Measurements from ENCODE around the gene ZNF407.

Gene ZNF407

DNA sequence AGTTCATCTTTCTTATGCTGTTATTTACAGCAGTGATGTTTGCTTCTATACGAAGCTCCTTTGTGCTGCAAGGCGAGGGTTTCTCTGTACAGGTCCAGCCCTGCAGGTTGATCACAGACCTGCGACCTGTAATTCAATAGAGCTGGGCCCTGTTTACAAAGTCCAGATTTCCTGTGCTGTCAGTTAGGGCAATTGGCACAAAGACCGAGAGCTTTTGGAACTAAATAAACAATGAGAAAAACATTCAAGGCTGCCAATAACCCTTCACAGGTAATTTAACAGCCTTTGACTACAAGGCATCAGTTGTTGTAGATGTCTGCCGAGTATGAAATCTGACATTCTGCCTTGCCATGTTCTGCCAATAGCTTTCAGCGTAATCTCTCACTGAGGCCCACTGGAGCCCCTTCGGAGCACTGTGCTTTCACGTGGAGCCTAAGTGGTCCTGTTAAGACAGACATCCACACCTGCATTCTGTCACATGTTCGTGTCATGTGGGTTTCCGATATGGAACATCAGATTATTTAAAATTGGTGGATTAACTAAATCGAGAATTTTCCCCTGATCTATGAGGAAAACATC lies 378.8 kb downstream of the ZNF407 start:
- DNase-seq (ENCODE audit: low read depth), result no peak

DNA sequence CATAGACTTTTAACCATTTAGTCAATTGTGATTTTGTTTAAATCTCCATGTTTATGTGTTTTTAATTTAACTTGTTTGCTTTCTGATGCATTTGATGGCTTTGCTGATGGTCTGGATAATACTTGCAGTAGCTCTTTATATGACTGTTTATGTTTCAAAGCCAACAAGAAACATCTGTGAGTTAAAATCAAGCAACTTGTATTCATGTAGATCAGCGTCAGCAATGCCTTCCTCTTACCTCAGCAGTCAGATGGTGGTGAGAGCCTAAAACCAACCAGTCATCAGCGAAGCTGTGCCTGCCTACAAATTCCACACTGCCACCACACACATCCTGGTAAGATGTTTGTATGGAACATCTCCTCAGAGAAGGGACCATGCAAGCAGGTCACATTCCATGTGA lies 379.4 kb downstream of the ZNF407 start:
- no peak for DNase-seq (ENCODE audit: low read depth)

DNA sequence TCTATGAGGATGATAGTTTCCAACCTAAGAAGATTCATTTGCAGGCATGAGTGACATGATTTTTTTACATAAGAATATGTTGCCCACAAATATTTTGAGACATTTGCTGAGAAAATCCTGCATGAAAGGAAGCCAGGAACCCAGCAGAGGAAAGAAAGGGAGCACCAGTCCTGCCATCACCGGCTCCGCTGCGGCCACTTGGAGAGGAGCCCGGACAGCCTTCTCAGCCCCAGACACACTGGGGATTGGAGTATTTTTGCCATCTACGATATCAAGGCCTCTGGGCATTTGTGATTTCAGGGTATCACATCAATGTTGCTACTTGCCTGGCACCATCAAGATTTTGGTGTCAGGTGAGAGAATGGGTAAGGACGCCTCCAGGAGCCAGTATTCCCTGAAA lies 383.0 kb downstream of the ZNF407 start:
- DNase-seq (ENCODE audit: low read depth), result no peak

DNA sequence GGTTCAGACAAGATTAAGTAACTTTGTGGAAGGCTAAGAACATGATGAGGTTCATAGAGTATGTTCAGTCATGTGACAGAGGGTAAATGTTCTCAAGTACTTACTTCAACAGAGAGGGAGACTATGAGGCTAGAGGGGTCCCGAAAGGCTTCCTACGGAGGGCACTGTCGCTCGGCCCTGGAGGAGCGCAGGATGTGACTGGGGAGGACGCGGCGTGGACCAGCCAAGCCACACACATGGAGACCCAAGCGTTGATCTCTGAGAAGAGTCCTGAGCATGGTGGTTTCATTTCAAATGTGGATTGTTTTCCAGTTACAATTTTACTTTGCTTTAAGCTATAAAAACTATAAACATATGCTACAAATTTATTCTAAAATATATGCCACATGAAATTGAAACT lies 383.8 kb downstream of the ZNF407 start:
- DNase-seq (ENCODE audit: low read depth), result no peak

DNA sequence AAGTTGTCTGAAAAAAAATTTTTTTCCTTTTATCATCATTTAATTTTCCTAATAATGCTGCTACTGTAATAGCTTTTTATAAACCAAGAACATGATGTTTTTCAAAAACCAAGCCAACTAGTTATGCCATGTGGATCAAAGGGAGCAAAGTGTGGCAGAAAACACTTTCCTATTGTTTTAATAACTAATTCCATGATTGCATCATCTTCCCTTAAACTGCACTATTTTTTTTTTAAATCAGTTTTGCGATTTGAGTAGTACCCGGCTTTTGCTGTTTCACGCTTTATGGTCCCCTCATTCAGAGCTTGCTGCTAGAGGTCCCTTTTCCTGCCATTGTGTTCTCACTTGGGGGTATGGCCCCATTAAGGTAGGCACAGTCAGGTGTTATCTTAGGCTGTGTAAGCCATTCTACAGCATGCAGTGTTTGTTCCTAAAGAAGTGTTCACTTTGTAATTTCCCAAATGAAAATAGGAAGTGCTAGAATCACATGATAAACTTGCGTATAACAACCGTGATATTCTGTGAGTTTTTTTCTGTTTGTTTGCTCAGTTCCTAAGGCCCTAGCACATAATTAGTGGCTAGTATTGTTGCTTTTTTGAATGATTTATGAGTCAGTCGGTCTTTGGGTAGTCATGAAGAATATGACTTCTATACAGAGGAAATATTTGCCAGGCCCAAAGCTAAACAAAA lies 385.4 kb downstream of the ZNF407 start:
- no peak for DNase-seq (ENCODE audit: low read depth)

DNA sequence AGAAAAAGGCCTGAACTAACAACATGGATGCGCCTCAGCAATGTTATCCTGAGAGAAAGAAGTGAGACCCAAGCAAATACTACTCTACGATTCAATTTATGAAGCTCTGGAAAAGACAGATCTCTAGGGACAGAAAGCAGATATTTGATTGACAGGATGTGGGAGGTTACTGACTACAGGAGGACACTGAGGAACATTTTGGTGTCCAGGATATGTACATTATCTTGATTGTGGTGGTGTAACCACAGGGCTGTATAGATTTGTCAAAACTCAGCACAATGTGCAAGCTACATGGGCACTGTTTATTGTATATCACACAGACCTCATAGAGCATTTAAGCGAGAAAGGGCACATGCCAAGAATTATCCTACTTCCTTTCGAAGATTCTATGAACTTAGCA lies 391.5 kb downstream of the ZNF407 start:
- DNase-seq (ENCODE audit: low read depth), result no peak

DNA sequence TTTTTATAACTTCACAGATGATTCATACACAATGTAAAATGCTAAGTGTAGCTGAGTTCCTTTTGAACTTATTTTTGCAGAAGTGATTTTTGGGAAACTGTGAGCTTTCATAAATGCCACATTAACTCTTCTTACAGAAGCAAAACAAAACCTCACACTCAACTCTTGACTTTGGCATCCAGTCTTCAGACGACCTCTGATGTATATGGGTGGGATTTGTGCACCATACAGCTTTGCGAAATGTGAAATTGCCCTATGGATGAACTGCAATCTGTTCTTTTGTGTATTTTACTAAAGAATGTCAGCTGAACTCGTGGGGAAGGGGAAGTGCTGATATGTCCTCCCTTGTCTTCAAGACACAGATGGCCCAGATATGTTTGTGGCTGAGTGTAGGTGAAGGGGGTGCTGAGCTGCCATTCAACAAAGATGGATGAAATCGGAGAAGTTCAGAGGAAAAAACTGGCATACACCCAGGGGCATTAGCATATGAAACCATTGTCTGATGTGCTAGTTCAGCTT lies 393.0 kb downstream of the ZNF407 start:
- DNase-seq (ENCODE audit: low read depth), result no peak

DNA sequence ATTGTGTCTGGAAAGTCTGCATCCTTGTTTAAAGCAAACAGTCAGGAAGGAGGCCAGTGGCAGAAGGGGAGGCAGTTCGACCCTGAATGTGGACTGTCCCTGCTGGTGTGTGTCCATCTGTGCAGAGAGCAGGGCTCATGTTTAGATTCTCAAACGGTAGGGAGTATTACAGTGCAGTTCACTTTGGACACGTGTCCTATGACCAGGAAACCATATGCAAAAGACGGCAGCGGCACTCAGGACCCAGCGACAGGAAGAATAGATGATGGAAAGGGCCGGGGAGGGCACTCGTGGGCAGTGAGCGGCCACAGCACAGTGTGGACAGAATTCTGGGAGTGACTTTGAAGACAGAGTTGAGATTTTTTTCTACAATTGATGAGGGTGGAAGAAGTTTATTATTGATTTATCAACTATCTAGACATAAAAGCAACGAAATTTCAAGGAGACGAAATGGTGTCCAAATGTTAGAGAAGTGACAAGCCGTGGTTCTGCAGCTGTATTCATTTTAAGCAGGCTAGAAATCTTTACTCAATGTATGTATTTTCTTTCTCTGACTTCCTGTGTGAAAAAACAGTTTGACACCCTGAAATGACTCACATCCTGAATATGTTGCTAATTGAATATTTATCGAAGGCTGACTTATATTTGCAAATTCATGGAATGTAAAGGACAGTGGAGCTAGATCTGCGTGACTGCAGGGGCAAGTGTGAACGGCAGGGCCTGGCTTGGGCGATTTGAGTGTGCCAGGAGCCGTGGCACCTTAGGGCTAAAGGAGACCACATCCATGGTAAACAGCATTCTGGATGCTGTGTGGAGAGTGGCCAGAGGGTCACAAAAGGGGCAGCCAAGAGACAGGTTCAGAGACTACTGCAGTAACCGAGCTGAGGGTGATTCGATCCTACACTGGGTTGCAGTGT lies 397.1 kb downstream of the ZNF407 start:
- DNase-seq (ENCODE audit: low read depth), result no peak

DNA sequence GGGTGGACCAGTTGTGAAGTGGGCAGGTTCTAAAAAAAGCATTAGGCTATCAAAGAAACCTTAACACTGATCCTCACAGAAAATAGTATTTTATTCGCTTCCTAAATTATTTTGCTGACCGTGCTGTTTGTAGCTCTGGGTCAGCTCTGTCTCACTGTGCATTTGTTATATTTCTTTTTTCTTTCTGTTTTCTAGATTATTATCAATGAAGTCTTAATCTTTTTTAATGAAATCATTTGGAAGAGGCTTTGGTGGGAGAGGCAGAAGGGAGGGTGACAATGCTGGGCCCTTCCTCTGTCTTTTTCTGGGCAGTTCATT lies 397.7 kb downstream of the ZNF407 start:
- no peak for DNase-seq (ENCODE audit: low read depth)

DNA sequence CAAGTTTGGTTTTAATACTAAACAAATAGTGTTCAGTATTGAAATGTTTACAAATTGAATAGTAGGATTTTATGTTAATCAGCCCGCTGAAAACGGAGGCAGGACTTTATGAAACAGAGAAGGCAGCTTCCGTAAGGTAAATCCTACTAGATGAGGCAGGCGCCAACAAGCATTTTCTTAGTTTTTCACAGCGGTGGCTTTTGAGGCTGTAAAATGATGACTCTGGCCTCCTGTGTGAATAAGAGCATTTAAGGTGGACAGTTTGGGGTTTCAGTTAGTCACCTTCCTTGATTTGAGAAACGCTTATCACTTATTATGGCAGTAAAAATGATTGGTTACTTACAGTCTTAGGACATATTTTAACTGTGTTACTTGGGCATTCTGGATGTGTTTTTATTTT lies 398.4 kb downstream of the ZNF407 start:
- DNase-seq (ENCODE audit: low read depth), result no peak

DNA sequence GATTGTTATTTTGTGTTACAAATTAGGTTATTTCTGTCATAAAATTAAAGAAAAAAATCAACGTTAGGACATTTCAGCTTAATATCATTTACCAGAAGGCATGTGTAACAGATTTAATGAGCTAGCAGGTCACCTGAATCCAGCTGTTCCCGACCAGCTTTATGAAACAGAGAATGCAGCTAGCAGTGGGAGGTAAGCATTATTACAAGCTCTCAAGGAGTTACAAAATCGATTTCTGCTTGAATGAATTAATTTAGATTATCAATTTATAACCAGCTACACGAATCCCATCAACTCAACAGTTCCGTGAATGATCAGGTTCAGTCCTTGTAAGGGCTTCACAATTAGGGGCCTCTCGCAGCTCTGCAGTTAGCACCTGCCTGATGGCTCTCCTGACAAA lies 399.3 kb downstream of the ZNF407 start:
- DNase-seq (ENCODE audit: low read depth), result no peak

DNA sequence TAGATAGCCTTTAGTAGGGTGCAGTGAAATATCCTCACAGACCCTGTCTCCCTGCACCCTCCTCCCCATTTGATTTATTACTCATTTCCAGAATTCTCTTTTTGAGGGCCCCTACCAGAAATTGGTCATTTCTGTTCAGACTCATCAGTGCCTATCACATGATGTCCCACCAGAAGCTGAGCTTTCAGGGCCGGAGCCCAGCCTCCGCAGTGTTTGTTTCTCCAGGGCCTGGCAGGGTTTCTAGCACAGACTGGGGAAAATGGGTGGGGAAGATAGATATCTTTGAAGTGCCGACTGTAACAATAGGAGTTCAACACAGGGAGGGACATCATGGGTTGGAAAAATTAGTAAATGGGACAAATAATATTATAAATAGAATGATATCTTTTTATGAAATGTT lies 403.2 kb downstream of the ZNF407 start:
- DNase-seq (ENCODE audit: low read depth), result no peak

DNA sequence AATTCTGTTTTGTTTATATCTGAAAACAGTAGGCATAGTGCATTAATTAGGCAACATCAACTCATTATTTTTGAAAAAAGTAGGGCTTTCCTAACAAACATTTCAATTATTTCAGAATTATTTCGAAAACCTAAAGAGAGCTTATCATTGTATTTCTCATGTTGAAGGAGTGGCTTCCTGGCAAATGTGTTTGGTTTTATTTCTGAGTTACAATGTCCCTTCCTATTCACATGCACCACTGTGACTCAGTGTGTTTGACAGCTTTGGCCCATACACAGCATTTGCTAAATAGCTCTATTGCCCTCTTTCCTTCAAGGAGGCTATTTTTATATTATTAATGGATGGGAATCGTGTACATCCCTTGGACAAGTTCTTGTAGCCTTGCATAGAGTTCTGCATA lies 405.4 kb downstream of the ZNF407 start:
- no peak for DNase-seq (ENCODE audit: low read depth)

DNA sequence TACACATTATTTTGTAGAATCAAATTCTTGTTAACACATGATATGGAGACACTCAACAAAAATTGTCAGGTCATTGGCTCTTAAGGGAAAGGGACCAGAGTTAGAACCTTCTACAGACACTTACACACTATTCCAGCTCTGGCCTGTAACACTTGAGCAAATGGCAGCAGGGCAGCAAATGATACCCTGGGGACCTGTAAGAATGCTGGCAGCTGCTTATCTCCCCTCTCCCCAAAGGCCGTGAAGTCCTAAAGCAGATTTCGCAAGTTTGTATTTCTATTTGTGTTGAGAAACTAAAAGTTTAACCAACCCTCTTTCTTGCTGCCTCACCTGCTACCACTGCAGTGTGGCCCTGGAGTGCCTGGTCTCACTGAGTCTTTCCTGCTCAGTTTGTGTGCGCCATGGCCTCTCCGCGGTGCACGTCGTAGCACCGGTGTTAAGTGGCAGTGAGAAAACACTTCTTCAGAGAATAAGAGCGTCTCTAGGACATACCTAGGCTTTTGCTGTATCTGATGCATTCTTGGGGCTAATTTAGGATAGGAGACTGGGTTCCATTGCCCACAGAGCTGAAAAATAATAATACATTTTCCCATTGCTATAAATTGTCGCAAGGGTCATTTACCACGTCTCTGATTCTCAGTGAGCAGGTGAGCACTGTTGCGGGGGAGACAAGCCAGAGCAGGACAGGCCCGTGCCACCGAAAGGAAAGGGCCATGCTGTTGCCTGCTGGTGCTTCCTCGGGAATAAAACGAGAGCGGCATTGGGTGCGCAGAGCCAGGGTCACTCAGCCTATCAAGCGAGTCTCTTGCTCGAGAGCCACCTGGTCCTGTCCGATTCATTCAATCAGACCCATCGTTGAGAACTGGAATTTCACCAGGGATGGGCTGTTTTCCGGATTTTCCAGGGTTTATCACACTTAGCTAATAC lies 406.4 kb downstream of the ZNF407 start:
- no peak for DNase-seq (ENCODE audit: low read depth)

DNA sequence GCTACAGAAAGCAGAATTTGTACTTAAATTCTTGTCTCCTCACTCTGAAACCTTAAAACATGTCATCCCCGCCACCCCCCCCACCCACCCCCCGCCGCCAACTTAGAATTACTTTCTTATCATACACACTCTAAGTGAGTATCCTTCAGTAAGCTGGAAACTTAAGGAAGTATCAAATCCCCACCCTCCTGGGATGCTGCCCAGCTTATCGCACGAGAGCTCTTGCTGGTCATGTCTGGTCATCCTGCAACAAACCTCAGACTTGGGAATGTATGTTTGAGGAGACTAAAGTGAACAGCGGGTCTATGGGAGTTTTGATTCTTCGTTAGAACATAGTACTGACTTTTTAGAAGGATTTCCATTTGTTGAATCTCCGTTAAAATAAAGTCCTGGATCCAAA lies 408.0 kb downstream of the ZNF407 start:
- DNase-seq (ENCODE audit: low read depth), result no peak

DNA sequence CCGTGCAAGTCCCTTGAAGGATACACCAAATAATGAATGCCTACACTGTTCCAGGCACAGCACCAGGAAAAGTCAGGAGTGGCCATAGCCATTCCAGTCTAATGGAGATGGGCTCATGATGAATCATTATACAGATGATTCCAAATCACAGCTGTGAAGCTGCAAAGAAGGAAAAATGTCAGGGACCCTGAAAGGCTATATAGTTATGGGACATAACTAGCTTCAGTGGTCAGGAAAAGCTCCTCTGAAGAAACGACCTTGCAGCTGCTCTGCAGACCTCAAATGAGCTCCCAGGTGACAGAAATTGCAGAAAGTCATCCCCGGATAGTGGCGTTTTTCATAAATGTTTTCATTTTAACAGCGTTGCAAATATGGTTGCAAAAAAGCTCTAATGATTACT lies 410.5 kb downstream of the ZNF407 start:
- DNase-seq (ENCODE audit: low read depth), result no peak

DNA sequence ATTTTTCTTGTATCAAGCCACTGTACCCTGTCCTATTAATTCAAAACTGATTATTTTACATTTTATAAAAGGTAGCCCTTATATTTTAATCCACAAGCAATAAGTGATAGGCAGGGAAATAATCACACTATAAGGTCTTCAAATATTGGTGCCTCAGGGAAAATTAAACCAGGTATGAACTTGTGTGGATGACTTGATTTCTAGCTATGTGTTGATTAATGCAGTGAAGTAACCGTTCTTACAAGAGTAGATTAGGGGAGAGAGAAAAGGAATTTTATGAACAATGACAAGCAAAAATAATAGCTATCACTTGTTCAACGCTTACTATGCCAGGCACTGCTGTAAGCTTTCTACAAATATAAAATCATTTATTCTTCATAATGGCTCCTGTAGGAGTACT lies 411.6 kb downstream of the ZNF407 start:
- no peak for DNase-seq (ENCODE audit: low read depth)

DNA sequence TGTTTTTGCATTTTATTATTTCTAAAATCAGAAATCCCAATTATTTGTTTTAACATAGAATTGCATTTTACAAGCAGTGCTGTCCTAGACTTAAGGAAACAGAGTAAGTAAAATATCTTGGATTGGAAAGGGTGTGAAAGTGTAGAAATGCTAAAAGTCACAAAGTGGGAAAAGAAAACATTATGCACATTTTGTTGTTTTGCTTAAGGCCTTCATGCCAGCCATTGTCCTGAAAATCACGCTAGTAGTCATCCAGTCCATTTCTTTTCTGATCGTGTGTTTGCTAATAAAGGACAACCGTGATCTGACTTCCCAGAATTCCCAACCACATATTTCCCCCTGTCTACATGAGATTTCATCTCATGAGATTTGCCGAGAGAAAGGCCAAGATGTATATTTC lies 412.2 kb downstream of the ZNF407 start:
- no peak for DNase-seq (ENCODE audit: low read depth)

DNA sequence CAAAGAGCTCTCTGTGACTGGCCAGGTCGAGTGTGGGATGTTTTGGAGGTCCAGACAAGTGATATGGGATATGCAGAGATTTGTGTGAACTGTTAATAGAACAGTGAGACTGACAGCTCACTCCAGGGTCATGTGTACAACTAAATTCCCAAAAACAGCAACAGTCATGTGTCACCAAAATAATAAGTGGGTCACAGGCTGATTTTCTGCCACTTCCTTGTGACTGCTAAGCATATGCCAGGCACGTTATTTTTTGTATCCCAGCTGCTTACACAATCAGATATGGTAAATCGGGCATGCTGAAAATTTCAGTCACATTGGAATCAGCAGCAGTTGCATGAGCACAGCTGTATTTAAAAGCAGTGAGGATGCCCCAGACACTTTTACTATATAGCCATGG lies 412.6 kb downstream of the ZNF407 start:
- DNase-seq (ENCODE audit: low read depth), result no peak

DNA sequence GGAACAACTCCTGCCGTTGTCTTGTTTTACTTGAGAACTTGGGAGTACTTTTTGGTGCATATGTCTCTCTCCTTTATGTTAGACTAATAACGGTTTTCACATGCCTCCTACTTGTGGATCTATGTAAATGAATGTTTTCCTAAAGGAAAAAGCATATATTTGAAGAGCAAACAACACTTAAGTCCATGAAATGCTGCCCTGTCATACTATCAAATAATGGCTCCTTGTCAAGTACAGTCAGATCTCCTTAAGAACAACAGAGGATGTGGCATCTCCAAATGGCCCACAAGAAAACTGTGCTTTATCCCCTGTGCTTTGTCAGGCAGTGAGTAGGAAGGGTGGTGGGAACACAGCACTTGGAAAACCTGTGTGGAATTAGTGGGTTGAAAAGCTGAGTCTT lies 413.0 kb downstream of the ZNF407 start:
- no peak for DNase-seq (ENCODE audit: low read depth)

DNA sequence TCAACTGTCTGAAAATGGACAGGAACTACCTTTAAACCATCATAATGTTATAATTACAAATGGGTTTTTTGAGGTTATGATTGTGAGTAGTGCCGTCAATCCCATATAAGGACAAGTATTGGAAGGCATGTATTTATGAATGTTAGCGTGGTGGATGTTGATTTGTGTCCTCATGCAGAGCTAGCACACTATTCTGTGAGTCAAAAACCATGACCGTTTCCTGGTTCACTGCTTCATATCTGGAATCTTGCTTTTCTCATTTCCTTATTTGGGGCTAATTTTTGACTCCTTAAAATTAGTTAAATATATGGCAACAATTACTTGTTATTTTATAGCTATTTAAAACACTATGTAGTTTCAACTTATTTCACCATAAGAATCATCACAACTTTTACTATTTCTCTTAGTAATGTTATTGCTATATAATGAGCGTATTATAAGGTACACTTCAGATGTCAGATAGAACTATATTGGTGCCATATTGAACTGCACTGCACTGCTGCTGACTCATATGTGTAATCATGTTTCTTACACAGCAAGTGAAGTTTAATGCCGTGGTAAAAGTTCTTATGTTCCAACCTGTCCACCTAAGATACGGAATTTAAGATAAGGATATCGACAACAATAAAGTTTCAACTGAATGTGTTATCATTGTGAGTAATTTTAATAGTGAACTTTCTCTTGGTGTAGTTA lies 418.5 kb downstream of the ZNF407 start:
- no peak for DNase-seq (ENCODE audit: low read depth)

DNA sequence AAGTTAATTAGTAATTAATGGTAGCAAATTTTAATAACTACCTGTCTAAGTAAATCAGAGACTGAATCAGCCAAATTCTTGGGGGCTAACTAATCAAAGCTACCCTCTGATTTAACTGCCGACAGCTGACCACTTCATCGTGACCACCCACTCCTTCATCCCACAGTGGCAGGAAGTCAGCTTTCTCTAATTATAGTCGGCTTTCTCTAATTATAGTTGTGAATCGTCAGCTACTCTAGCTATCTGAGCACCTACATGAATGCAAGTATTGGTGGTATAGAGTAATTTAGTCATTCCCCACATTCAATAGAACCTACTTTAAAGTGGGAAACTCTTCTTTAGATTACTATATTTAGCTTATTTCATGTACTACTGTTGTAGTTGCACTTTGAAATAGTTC lies 425.8 kb downstream of the ZNF407 start:
- no peak for DNase-seq (ENCODE audit: low read depth)
